Gastrocnemius medialis (tissue), 4 donors: ENCODE measurements around the gene AMN1. TPM values are rescaled to one million over a fixed set of nuclear protein-coding genes. Genes with fewer than 3 reads are reported as not detected.
"Not testable (repeated sequence)": the region's sequence is repeated elsewhere in the genome, so short reads cannot be mapped to it uniquely, and the experiment has no call there.

Experiments
- ATAC-seq, 2 donors: fragments of 150-250 bp; one replicate each; pipeline ENCODE4 v1.9.1; 2016
- DNase-seq, 2 donors: peaks; one replicate each; pipeline ENCODE4 v3.0.0-alpha.2; 2019
- H3K27ac ChIP-seq, 4 donors: fragments of 200-600 bp; sonication (generic); 1 replicate in 1 of 4; 2 replicates in 3 of 4; pipeline ENCODE4 v1.5.1; 2016 to 2018; ENCODE audit warnings: mild to moderate bottlenecking in 2 of 4, moderate library complexity in 1 of 4
- H3K27me3 ChIP-seq, 3 donors: fragments of 200-600 bp; sonication (generic) in 2 of 3; 1 replicate in 1 of 3; 2 replicates in 2 of 3; pipeline versions ENCODE4 v1.5.1 to v1.6.0; 2016 to 2019; ENCODE audit warnings: mild to moderate bottlenecking in 1 of 3, moderate library complexity in 1 of 3
- H3K36me3 ChIP-seq, 2 donors: fragments of 200-600 bp; sonication (generic) in 1 of 2; one replicate each; pipeline ENCODE4 v1.5.1; 2017 to 2018
- H3K4me1 ChIP-seq, 2 donors: fragments of 200-600 bp; sonication (generic) in 1 of 2; one replicate each; pipeline ENCODE4 v1.5.1; 2016 to 2017; ENCODE audit warnings: mild to moderate bottlenecking in 2 of 2
- H3K4me3 ChIP-seq, 4 donors: fragments of 200-600 bp; sonication (generic) in 3 of 4; 1 replicate in 1 of 4; 2 replicates in 3 of 4; pipeline ENCODE4 v1.5.1; 2016 to 2019; ENCODE audit warnings: mild to moderate bottlenecking in 2 of 4
- H3K9me3 ChIP-seq, 3 donors: fragments of 200-600 bp; sonication (generic) in 2 of 3; 1 replicate in 1 of 3; 2 replicates in 2 of 3; pipeline ENCODE4 v1.5.1; 2016 to 2019
- CTCF ChIP-seq, 5 experiments: fragments of 450-650 bp in 3 of 5; fragments of 200-600 bp in 2 of 5; sonication (generic) in 2 of 5; IDR thresholded peaks in 4 of 5; conservative IDR thresholded peaks in 1 of 5; 1 replicate in 4 of 5; 2 replicates in 1 of 5; pipeline ENCODE4 v1.5.1; 2016 to 2019; ENCODE audit warnings: antibody characterized with exemption in 5 of 5, mild to moderate bottlenecking in 3 of 5, moderate library complexity in 3 of 5
- POLR2A ChIP-seq, 2 donors: fragments of 450-650 bp; IDR thresholded peaks; one replicate each; pipeline ENCODE4 v1.6.1; 2017; ENCODE audit warnings: antibody characterized with exemption in 2 of 2, mild to moderate bottlenecking in 2 of 2, moderate library complexity in 2 of 2
- in situ Hi-C, 4 donors: fragments of 200-750 bp; cut with MboI; loops; one replicate each; pipeline versions ENCODE4 v1.15.0 to v1.8.0; 2017; ENCODE audit warnings: low sequenced_read_pairs in 4 of 4
- intact Hi-C: fragments of 100-400 bp; cut with DNase I; formaldehyde crosslinking; loops from one replicate; pipeline ENCODE4 v1.15.1; 2023; ENCODE audit warnings: low total_unique reads
- total RNA-seq, 4 donors: library from RNA; depleted of rRNA; stranded (reverse); fragments of >200 nt; gene quantifications; one replicate each; pipeline versions ENCODE4 v1.1.0 to v1.2.3, GENCODE V29; 2016

The AMN1 gene
- total RNA-seq, 4 donors from 2014 or later = 14.9 to 27.2 (median 18.6) TPM

GRCh38 chr12:31714406-31715271 lies 14.2 kb downstream of the AMN1 start:
- in situ Hi-C loops = no loop called here
- H3K36me3 ChIP-seq = no peaks in the 10 kb centered on the region
- intact Hi-C loops = no loop called here
- no peaks in the 10 kb centered on the region for H3K9me3 ChIP-seq
- no peak overlapping the region for H3K27ac ChIP-seq
- TF ChIP-seq POLR2A (IDR thresholded peaks at IDR 0.05) (no peak), CTCF (IDR thresholded peaks at IDR 0.05 in 4 of 5, conservative IDR thresholded peaks at IDR 0.05 in 1 of 5) (no peak)
- DNase-seq (no peak), ATAC-seq (no peak)
- no peaks in the 10 kb centered on the region for H3K4me1 ChIP-seq
- no peak overlapping the region for H3K4me3 ChIP-seq
- H3K27me3 ChIP-seq = no peaks in the 10 kb centered on the region

- no peak for TF ChIP-seq CTCF (IDR thresholded peaks at IDR 0.05 in 4 of 5, conservative IDR thresholded peaks at IDR 0.05 in 1 of 5)
- TF ChIP-seq POLR2A (IDR thresholded peaks at IDR 0.05) = no peak
- ATAC-seq (no peak), DNase-seq (no peak)
- Histone ChIP-seq H3K27me3 (no peaks in the 10 kb centered on the region), H3K4me1 (no peaks in the 10 kb centered on the region), H3K9me3 (no peaks in the 10 kb centered on the region), H3K36me3 (peaks cover 0 to 13% of the 10 kb centered on the region in 2 donors), H3K4me3 (no peak overlapping the region), H3K27ac (no peak overlapping the region)
- in situ Hi-C loops = no loop called here
- intact Hi-C loops = no loop called here
These were observed 15.9 kb downstream of the AMN1 start for GRCh38 chr12:31712877-31713276.

DNA sequence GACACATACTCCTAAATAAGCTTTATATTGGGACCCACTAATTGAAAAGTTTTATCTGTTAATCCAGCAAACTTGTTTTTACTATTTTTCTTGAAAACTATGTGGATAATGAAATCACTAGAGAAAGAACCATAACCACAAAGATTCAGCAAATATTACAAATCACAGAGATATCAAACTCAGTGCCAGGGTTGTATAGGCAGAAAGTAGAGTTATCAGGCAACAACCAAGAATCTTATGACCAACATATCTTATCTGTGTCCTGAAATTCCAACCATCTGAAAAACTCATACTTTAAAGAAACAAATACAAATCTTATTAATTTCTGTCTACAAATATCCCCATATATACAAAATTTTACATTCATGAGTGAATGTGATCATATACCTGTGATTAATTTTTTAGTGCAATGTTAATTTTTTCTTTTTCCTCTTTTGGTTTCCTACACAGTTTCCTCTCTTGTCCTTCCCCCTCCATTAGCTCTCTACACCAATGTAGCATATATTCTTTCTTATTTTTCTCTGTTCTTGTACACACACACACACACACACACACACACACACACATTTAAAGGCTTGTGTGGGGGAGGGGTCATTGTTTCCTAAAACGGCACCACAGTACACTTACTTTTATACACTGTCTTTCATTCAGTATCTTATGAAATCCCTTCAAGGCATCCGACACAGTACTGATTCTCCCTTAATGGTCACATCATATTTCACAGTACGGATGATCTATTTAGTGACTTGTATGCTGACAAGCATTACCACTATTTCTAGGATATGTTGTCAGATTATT lies 18.6 kb downstream of the AMN1 start:
- no peak overlapping the region for H3K27ac ChIP-seq
- no peak for DNase-seq
- peaks cover 0 to 22% of the 10 kb centered on the region in 2 donors for H3K36me3 ChIP-seq
- in situ Hi-C loops = no loop called here
- H3K4me1 ChIP-seq = no peaks in the 10 kb centered on the region
- no peaks in the 10 kb centered on the region for H3K27me3 ChIP-seq
- no peak for ATAC-seq
- no peak overlapping the region for H3K4me3 ChIP-seq
- no peak for TF ChIP-seq CTCF (IDR thresholded peaks at IDR 0.05 in 4 of 5, conservative IDR thresholded peaks at IDR 0.05 in 1 of 5)
- TF ChIP-seq POLR2A (IDR thresholded peaks at IDR 0.05) = no peak
- no peaks in the 10 kb centered on the region for H3K9me3 ChIP-seq
- intact Hi-C loops = no loop called here

GRCh38 chr12:31708118-31708517 lies 20.7 kb downstream of the AMN1 start:
- in situ Hi-C loops, H3K27me3 ChIP-seq, H3K27ac ChIP-seq, H3K4me3 ChIP-seq, DNase-seq, ATAC-seq, H3K4me1 ChIP-seq, H3K9me3 ChIP-seq, intact Hi-C loops: not testable (repeated sequence)
- peaks cover 0 to 22% of the 10 kb centered on the region in 2 donors for H3K36me3 ChIP-seq

DNA sequence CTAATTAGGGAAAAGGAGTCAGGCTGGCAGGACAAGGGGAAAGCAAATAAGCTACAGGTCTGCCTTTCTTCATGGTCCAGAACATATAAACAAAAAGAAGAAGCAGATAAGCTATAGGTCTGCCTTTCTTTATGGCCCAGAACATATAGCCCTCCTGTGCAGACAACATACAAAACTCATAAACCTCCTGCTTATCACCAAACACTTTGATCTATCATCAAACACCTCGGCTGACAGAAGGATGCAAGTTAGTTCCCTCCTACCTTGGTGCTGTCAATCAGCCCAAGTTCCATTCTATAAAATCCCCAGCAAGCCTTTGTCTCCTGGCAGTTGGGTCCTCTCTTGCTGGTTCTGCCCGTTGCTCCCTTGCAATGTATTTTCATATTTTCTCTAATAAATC lies 23.2 kb downstream of the AMN1 start:
- Histone ChIP-seq H3K27me3 (no peaks in the 10 kb centered on the region), H3K9me3 (no peaks in the 10 kb centered on the region), H3K4me1 (no peaks in the 10 kb centered on the region), H3K36me3 (peaks cover 0 to 30% of the 10 kb centered on the region in 2 donors), H3K27ac (no peak overlapping the region), H3K4me3 (no peak overlapping the region)
- TF ChIP-seq POLR2A (IDR thresholded peaks at IDR 0.05) = no peak
- no peak for TF ChIP-seq CTCF (IDR thresholded peaks at IDR 0.05 in 4 of 5, conservative IDR thresholded peaks at IDR 0.05 in 1 of 5)
- ATAC-seq (no peak), DNase-seq (no peak)
- in situ Hi-C loops = no loop called here
- intact Hi-C loops = no loop called here
